ENCODE measurements around the gene C1QTNF6.

DNA sequence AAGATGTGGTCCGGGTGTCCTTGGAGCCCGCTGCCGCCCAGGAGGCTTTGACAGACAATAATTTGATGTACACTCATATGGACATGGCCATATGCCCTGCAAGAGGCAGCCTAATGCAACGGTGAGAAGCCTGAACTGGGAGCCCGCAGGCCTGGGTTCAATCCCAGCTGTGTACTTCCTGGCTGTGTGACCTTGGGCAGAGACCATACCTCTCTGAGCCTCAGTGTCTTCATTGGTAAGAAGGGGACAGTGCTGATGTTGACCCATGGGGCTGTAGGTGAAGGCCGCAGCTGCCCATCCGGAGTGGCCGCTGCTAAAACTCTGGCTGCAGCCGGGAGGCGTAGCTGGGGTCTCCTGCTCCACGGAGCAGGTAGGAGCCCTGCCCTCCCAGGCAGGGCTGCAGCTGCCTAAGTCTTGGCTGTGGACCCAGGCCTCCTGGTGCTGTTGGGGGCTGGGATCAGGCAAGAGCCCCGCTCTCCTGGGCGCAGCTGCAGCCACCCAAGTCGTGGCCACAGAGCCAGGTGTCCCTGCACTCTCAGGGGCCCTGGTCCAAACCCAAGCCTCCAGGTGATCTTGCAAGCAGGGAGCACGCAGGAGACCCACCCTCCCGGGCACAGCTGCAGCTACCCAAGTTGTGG lies 47.2 kb downstream of the C1QTNF6 start:
- no peak for TF ChIP-seq TAF1 (IDR thresholded peaks at IDR 0.05; ENCODE audit: low read depth, low read length)
- no peak for TF ChIP-seq POLR2A (IDR thresholded peaks at IDR 0.05; ENCODE audit: low read depth, low read length)
- no peak for TF ChIP-seq POLR2AphosphoS5 (IDR thresholded peaks at IDR 0.05; ENCODE audit: low read depth, low read length)
- no peak for TF ChIP-seq POU2F2 (IDR thresholded peaks at IDR 0.05; ENCODE audit: low read depth, low read length)
